HG03439 (cell line): Measurements from ENCODE around the gene SFMBT1.
"Not testable (repeated sequence)": the region's sequence is repeated elsewhere in the genome, so short reads cannot be mapped to it uniquely, and the experiment has no call there.

Source experiments
- ATAC-seq: cut with Tn5 transposase; IDR thresholded peaks from one replicate; pipeline ENCODE4 v1.9.1; 2021; ENCODE audit warnings: mild to moderate bottlenecking, moderate library complexity; ENCODE audit not compliant: unreplicated experiment

Gene SFMBT1

GRCh38 chr3:53039376-53039752 is 6.5 kb downstream of the SFMBT1 start:
- ATAC-seq = no peak

GRCh38 chr3:53038679-53039375 is 7.0 kb downstream of the SFMBT1 start:
- no peak for ATAC-seq

- no peak for ATAC-seq
Observed at GRCh38 chr3:53035825-53036619, 9.9 kb downstream of the SFMBT1 start.

GRCh38 chr3:53035018-53035417 is 10.9 kb downstream of the SFMBT1 start:
- ATAC-seq = not testable (repeated sequence)

GRCh38 chr3:53034411-53034810 is 11.5 kb downstream of the SFMBT1 start:
- ATAC-seq = not testable (repeated sequence)

GRCh38 chr3:53032609-53033008 is 13.3 kb downstream of the SFMBT1 start:
- no peak for ATAC-seq

- no peak for ATAC-seq
Observed at GRCh38 chr3:53030619-53031449, 15.0 kb downstream of the SFMBT1 start.

GRCh38 chr3:53028641-53029040 is 17.2 kb downstream of the SFMBT1 start:
- ATAC-seq = no peak

- no peak for ATAC-seq
Observed at GRCh38 chr3:53027254-53027844, 18.5 kb downstream of the SFMBT1 start.

- no peak for ATAC-seq
Observed at GRCh38 chr3:53026382-53027162, 19.3 kb downstream of the SFMBT1 start.

- no peak for ATAC-seq
Observed at GRCh38 chr3:53024315-53024714, 21.6 kb downstream of the SFMBT1 start.

GRCh38 chr3:53023072-53023823 is 22.6 kb downstream of the SFMBT1 start:
- ATAC-seq = no peak

- ATAC-seq = no peak
Observed at GRCh38 chr3:53022647-53023046, 23.2 kb downstream of the SFMBT1 start.

GRCh38 chr3:53016236-53016635 is 29.6 kb downstream of the SFMBT1 start:
- no peak for ATAC-seq

GRCh38 chr3:53011324-53011723 is 34.5 kb downstream of the SFMBT1 start:
- ATAC-seq = no peak

- ATAC-seq = no peak
Observed at GRCh38 chr3:53009826-53010539, 35.9 kb downstream of the SFMBT1 start.

GRCh38 chr3:53008932-53009331 is 36.9 kb downstream of the SFMBT1 start:
- ATAC-seq = no peak

- ATAC-seq = no peak
Observed at GRCh38 chr3:53005854-53006513, 39.9 kb downstream of the SFMBT1 start.
